Measurements from ENCODE around the gene RABGAP1L. TPM values are rescaled to one million over a fixed set of nuclear protein-coding genes. Genes with fewer than 3 reads are reported as not detected.

The RABGAP1L gene
- total and polyA plus RNA-seq, 2 of the 8 experiments (the other 6 are each of a cell fraction or from before 2014, with no cell fraction given), result 33.3 to 156 TPM

- no peak overlapping the region for H3K9ac ChIP-seq (replicated peaks in 1 of 4; ENCODE audit: extremely low read depth in 1 of 4, low read depth in 3 of 4, low read length in 3 of 4)
- no peak overlapping the region for H4K5ac ChIP-seq (ENCODE audit: insufficient read length, low read depth, low read length)
- no peaks in the 10 kb centered on the region for H3K23me2 ChIP-seq (ENCODE audit: low read depth, low read length)
- peaks cover 2% of the 10 kb centered on the region; the same call in 1 of the 2 replicates for H3K79me1 ChIP-seq (ENCODE audit: low read depth, low read length)
- POLR2A ChIA-PET (ENCODE audit: partially characterized antibody), result interaction anchor here (2.5 kb wide), 1 partner anchor 17 kb away, joined by 8 read pairs; no protein-coding TSS in a partner anchor
- no peak overlapping the region for H2BK120ac ChIP-seq (replicated peaks; ENCODE audit: low read depth, low read length)
- no peak overlapping the region for H2BK15ac ChIP-seq (ENCODE audit: low read length)
- no peaks in the 10 kb centered on the region for H3K27me3 ChIP-seq (replicated peaks in 1 of 4; ENCODE audit: control insufficient read depth in 3 of 4, extremely low read depth in 1 of 4, insufficient read depth in 3 of 4, low read length in 3 of 4)
- no peak overlapping the region for H3K56ac ChIP-seq (replicated peaks; ENCODE audit: insufficient read length, low read depth, low read length)
- no peak overlapping the region for H2BK5ac ChIP-seq (ENCODE audit: low read depth, low read length)
- no peak overlapping the region for H3K27ac ChIP-seq (ENCODE audit: low read depth, low read length)
- no peak overlapping the region for H3K4me3 ChIP-seq (ENCODE audit: extremely low read depth in 1 of 4, insufficient read depth in 2 of 4, low read depth in 3 of 4, low read length in 4 of 4)
- no peak overlapping the region for H3K18ac ChIP-seq (ENCODE audit: extremely low read depth, low read length)
- peaks cover 35 to 93% (median 51%) of the 10 kb centered on the region in 4 experiments for H3K36me3 ChIP-seq (ENCODE audit: control insufficient read depth in 2 of 4, insufficient read depth in 4 of 4, low read length in 3 of 4)
- CTCF ChIA-PET (ENCODE audit: partially characterized antibody), result interaction anchor here (1.2 to 1.9 kb wide), 2 partner anchors 11 to 200 kb away, joined by 4 to 7 read pairs; no protein-coding TSS in a partner anchor
- no peak for FAIRE-seq
- no peak overlapping the region for H3K23ac ChIP-seq (ENCODE audit: insufficient read length)
- no peak overlapping the region for H2AFZ ChIP-seq (ENCODE audit: low read length)
- H2BK20ac ChIP-seq (ENCODE audit: low read length), result no peak overlapping the region
- H2BK12ac ChIP-seq (ENCODE audit: low read depth, low read length), result no peak overlapping the region
- no peak overlapping the region for H4K8ac ChIP-seq (ENCODE audit: extremely low read depth, insufficient read depth, low read length)
- TF ChIP-seq BCL11A (IDR thresholded peaks at IDR 0.05; ENCODE audit: low read depth in 2 of 2, low read length in 2 of 2) (no peak), CBX8 (IDR thresholded peaks at IDR 0.05; ENCODE audit: borderline replicate concordance, low read depth, low read length) (no peak), TBP (IDR thresholded peaks at IDR 0.05; ENCODE audit: low read depth, low read length) (no peak), CREB1 (IDR thresholded peaks at IDR 0.05) (no peak), POLR2AphosphoS5 (IDR thresholded peaks at IDR 0.05; ENCODE audit: low read depth, low read length) (no peak), CTCF (IDR thresholded peaks at IDR 0.05; ENCODE audit: control extremely low read depth in 1 of 3, insufficient read depth in 1 of 3, low read depth in 1 of 3, low read length in 3 of 3) (no peak)
- no peaks in the 10 kb centered on the region for H3K9me3 ChIP-seq (ENCODE audit: insufficient read depth in 2 of 2, low read depth in 1 of 2, low read length in 1 of 2)
- H4K91ac ChIP-seq (replicated peaks; ENCODE audit: insufficient read length, low read length), result no peak overlapping the region
- H4K20me1 ChIP-seq (replicated peaks in 1 of 2; ENCODE audit: control insufficient read depth in 1 of 2, insufficient read depth in 2 of 2, low read length in 2 of 2), result peaks cover 0 to 3% of the 10 kb centered on the region in 2 experiments
- H3K4me1 ChIP-seq (replicated peaks in 1 of 4; ENCODE audit: control insufficient read depth in 3 of 4, insufficient read depth in 4 of 4, low read length in 3 of 4), result no peaks in the 10 kb centered on the region
- H3K4ac ChIP-seq (replicated peaks; ENCODE audit: insufficient read length, low read depth, low read length), result no peak overlapping the region
- H3K4me2 ChIP-seq (ENCODE audit: insufficient read depth in 1 of 2, low read depth in 2 of 2, low read length in 2 of 2), result no peak overlapping the region
- no peak overlapping the region for H2AK5ac ChIP-seq (ENCODE audit: low read depth, low read length)
- no peak overlapping the region for H3K14ac ChIP-seq (ENCODE audit: insufficient read length)
- peaks cover 0 to 2% of the 10 kb centered on the region in 2 experiments; a peak in 2 of 4 replicates for H3K79me2 ChIP-seq (ENCODE audit: control insufficient read depth in 1 of 2, insufficient read depth in 2 of 2, low read length in 2 of 2)
- no peak for DNase-seq (ENCODE audit: low read depth in 1 of 2, low spot score in 2 of 2)
Observed at GRCh38 chr1:174971466-174971865, 812.1 kb downstream of the RABGAP1L start.

All from H1 (cell line).